ENCODE measurements around the gene NUCKS1.

NUCKS1 gene, protein sequence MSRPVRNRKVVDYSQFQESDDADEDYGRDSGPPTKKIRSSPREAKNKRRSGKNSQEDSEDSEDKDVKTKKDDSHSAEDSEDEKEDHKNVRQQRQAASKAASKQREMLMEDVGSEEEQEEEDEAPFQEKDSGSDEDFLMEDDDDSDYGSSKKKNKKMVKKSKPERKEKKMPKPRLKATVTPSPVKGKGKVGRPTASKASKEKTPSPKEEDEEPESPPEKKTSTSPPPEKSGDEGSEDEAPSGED

DNA sequence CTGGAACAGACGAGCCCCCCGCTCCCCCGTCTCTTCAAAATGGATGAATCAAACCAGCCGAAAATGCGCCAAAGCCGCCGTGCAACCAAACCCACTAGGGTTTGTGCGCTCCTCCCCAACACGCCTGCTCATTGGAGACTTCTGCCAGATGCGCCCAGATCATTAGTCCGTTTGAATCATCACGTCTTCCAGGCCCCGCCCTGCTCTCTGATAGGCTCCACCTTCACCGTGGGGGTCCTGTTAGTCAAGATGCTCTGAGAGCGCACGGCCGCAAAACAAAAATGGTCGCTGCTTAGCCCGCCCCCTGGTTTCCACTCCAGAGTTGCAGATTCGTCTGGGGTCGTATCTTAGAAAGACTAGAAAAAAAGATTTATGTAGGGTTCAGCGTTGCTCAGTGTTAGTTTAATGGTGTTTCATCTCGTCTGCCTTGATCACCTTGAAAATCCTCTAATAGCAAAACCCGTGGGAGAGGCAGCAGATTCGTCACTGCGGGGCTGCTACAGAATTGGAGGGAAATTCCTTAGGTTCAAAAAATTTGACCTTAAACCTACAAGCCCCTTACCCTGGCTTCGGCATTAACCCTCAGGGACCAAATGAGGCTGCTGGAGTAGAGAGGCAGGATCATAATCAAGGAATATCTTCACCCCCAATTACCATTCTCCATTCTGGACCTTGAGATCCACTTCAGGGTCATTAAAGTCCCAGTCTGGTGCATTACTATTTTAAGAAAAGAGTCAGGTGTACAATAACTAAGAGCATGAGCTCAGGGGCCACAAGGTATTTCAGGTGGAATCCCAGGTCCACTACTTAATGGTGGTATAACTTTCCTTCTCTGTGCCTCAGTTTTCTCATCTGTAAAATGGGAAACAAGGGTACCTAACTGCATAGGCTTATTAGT lies at the start of gene NUCKS1:
TSS of gene NUCKS1 (minus strand) at position 45 of the 898 bp plus-strand sequence. CDS start 209 bp downstream, outside the sequence.
- Mint-ChIP-seq H3K36me3 (ENCODE audit: low read depth) (peaks cover 14% of the 10 kb centered on the region), H3K4me1 (ENCODE audit: low read depth) (peaks cover 27% of the 10 kb centered on the region), H3K4me3 (peak within 1 kb of the TSS; percentile 97), H3K27me3 (ENCODE audit: low read depth) (no peaks in the 10 kb centered on the region), H3K9me3 (no peaks in the 10 kb centered on the region), H3K27ac (peak within 1 kb of the TSS; percentile 95)

DNA sequence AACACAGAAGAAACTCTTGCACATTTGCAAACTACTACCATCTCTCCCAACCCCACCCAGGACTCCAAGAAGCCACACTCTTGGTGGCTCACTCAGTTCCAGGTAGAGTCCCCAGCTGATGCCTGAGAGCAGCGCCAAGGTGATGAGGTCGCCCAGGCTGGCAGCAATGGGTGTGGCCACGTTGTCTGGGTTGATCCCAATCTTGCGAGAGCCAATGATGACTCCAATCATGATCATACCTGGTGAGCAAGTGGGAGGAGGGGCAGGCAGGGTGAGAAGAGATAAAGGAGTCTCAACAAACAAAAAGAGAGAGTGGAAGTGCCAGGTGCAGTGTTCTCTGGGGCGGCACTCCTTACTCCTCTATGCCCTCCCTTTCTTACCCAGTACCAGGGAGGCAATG lies 48.6 kb upstream of the NUCKS1 start:
- no peak overlapping the region for H3K27ac Mint-ChIP-seq
- no peaks in the 10 kb centered on the region for H3K9me3 Mint-ChIP-seq
- H3K27me3 Mint-ChIP-seq (ENCODE audit: low read depth), result no peaks in the 10 kb centered on the region
- peaks cover 14% of the 10 kb centered on the region for H3K36me3 Mint-ChIP-seq (ENCODE audit: low read depth)
- no peak overlapping the region for H3K4me3 Mint-ChIP-seq
- peaks cover 7% of the 10 kb centered on the region for H3K4me1 Mint-ChIP-seq (ENCODE audit: low read depth)

DNA sequence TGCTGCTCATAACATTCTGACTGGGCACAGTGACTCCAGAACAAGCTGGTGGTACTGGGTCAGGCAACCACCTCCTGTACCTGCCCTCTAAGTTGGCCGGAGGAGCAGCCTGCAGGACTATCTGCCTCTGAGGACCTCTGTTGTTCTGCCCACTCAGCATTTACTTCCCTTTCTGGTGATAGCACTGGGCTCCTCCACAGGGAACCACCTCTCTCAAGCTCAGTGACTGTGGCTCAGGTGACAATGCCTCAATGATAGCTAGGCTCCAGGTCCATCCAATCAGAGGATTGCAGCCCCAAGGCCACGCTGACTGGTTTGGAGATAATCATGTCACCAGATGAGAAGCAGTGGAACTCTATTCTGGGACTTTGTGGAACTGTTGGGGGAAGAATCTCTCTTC lies 47.2 kb upstream of the NUCKS1 start:
- Mint-ChIP-seq H3K27ac (no peak overlapping the region), H3K4me3 (no peak overlapping the region), H3K4me1 (ENCODE audit: low read depth) (peaks cover 7% of the 10 kb centered on the region), H3K27me3 (ENCODE audit: low read depth) (no peaks in the 10 kb centered on the region), H3K36me3 (ENCODE audit: low read depth) (peaks cover 16% of the 10 kb centered on the region), H3K9me3 (no peaks in the 10 kb centered on the region)

DNA sequence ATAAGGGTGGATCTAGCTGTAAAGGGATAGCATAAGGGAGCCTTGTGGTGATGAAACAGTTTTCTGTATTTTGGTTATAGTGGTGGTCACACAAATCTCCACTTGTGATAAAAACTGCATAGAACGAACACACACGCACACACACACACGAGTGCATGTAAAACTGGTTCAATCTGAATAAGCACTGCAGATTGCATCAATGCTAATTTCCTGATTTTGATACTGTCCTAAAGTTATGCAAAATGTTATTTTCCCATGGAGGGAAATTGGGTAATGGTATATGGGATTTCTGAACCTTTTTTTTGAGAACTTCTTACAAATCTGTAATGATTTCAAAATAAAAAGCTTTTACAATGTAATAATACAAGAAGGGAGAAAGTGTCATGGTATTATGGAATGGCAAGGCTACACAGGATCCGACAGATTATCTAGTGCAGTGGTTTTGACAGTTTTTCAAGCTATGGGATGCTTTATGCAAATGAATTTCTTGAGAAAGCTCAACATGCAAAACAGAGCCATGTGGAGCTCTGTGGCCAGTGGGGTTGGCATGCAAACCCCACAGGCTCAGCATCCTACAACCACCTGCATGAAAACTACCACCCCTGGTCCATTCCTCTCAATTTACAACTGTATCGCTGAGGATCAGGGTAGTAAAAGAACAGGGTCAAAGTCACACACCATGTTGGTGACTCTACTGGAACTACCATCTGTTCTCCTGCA lies 44.2 kb upstream of the NUCKS1 start:
- Mint-ChIP-seq H3K9me3 (no peaks in the 10 kb centered on the region), H3K4me1 (ENCODE audit: low read depth) (peaks cover 3% of the 10 kb centered on the region), H3K27ac (no peak overlapping the region), H3K27me3 (ENCODE audit: low read depth) (no peaks in the 10 kb centered on the region), H3K36me3 (ENCODE audit: low read depth) (peaks cover 23% of the 10 kb centered on the region), H3K4me3 (no peak overlapping the region)

DNA sequence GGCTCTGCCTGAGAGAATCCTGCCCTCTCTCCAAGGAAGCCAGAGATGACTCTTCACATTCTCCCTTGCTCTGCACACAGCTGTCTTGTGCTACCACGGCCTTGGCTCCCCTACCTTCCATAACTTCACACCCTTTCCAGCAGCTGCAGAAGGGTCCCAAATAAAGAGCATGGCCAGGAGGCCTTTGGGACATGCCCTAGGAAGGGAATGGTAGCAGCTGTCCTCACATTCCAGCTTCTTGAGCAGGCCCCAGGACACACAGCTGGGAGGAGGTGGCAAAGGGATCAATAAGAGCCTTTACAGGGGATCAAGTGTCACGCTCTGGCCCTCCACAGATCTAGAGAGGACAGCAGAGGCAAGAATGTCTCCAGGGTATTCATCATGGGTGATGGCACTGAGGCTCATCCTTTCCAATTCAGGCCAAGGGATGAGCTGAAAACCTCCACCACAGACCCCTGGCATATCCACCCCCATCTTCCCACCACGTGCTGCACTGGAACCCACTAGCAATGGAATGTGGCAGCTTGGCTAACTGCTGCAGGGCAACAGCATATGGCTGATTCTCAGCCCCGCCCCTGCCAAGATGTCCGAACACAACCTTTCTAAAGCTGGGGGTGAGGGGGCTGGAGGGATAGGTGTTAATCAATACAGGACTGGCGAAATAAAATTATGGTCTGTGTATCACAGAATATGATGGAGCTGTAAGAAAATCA lies 43.1 kb upstream of the NUCKS1 start:
- Mint-ChIP-seq H3K36me3 (ENCODE audit: low read depth) (peaks cover 18% of the 10 kb centered on the region), H3K27me3 (ENCODE audit: low read depth) (no peaks in the 10 kb centered on the region), H3K27ac (no peak overlapping the region), H3K4me3 (no peak overlapping the region), H3K9me3 (no peaks in the 10 kb centered on the region), H3K4me1 (ENCODE audit: low read depth) (no peaks in the 10 kb centered on the region)

DNA sequence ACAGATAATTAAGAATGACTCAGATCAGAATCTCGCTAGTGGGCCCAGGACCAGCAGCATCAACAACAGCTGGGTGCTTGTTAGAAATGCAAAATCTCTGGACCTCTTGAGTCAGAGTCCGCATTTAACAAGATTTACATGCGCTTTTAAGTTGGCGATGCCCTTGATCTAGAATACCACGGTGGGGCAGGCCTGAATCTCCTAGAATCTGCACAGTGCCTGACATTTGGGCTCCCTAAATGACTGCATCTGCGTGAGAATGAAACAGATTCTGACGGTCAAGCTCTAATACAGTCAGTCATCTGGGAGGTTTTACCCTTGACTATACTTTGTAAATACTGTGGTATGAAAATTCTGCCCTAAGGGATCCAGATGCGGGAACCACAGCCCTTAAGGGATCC lies 42.5 kb upstream of the NUCKS1 start:
- no peaks in the 10 kb centered on the region for H3K4me1 Mint-ChIP-seq (ENCODE audit: low read depth)
- H3K36me3 Mint-ChIP-seq (ENCODE audit: low read depth), result peaks cover 18% of the 10 kb centered on the region
- H3K4me3 Mint-ChIP-seq, result no peak overlapping the region

DNA sequence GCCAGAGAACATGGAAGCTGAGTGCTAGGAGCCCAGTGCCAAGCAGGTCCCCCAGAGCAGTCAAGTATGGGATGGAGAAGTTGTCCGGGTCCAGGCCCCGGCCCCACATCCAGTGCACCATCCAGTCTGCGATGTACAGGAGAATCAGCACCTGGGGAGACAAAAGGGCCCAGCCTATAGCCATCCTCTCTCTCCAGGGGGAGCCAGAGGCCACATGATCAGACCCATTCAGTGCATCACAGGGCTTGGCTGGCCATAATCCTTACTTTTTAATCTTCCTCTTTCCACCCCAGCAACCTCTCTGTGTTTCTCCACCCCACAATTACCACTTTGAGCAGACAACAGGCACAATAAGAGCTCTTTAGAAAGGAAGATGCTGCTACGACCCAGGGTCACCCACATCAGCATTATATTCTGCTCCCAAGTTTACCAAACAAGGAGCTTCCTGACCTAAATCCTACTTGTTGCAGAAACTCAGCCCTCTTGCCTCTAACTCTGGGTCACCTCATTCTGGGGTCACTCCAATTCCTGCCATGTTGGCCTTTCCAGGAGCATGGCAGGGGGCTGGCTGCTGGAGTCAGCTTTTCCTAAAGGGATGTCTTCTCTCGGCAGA lies 41.7 kb upstream of the NUCKS1 start:
- H3K27me3 Mint-ChIP-seq (ENCODE audit: low read depth), result no peaks in the 10 kb centered on the region
- no peak overlapping the region for H3K27ac Mint-ChIP-seq
- H3K9me3 Mint-ChIP-seq, result no peaks in the 10 kb centered on the region
- no peaks in the 10 kb centered on the region for H3K4me1 Mint-ChIP-seq (ENCODE audit: low read depth)
- H3K36me3 Mint-ChIP-seq (ENCODE audit: low read depth), result peaks cover 18% of the 10 kb centered on the region
- no peak overlapping the region for H3K4me3 Mint-ChIP-seq

More for the DNA sequence above, 42.5 kb upstream of the NUCKS1 start:
- H3K27ac Mint-ChIP-seq, result no peak overlapping the region
- H3K27me3 Mint-ChIP-seq (ENCODE audit: low read depth), result no peaks in the 10 kb centered on the region
- H3K9me3 Mint-ChIP-seq, result no peaks in the 10 kb centered on the region

DNA sequence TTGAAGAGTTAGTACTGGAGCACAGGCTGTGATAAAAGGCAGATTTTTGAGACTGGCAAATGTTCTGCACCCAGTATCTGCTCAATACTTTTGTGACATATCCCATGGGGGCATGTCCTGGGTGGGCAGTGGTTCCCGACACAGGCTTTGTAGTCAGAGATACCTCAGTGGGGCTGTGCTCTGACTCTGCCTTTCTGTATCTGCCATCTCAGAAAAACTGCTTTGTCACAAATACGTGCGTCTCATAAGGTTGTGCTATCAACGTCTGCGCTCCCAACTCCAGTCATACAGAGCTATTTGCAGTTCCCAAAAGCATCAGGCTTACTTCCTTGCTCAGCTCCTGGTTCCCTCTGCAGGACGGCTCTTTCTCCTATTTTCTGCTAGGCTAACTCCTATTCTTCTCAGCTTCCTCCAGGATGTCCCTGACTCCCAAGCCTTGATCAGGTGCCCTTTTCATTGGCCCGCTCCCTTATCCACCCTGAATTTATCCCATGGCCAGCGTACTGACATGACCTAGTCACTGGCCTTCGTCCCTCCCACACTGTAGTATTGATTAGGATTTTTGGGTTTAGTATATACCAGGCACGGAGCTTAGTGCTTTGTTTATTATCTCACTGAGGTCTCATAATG lies 37.4 kb upstream of the NUCKS1 start:
- Mint-ChIP-seq H3K27ac (no peak overlapping the region), H3K36me3 (ENCODE audit: low read depth) (peaks cover 12% of the 10 kb centered on the region), H3K27me3 (ENCODE audit: low read depth) (no peaks in the 10 kb centered on the region), H3K9me3 (no peaks in the 10 kb centered on the region), H3K4me3 (no peak overlapping the region), H3K4me1 (ENCODE audit: low read depth) (peaks cover 6% of the 10 kb centered on the region)

DNA sequence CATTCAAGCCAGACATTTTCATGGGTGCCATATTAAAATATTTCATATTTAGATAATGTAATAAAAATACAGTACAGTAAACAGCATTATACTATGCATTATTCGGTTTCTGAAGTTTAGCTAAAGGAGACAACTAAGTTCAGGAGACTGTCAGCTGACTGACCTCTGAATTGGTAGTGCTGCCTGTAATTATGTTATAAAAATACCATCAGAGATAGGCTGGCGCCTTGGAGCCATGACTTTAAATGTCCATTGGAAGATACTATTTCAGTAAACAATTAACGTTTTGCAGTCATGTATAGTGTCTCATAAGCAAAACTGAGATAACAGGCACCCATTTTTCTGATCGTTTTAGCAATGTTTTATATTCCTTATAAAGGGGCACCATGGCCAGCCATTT lies 36.6 kb upstream of the NUCKS1 start:
- Mint-ChIP-seq H3K36me3 (ENCODE audit: low read depth) (peaks cover 12% of the 10 kb centered on the region), H3K4me1 (ENCODE audit: low read depth) (peaks cover 6% of the 10 kb centered on the region), H3K4me3 (no peak overlapping the region), H3K27me3 (ENCODE audit: low read depth) (no peaks in the 10 kb centered on the region), H3K27ac (no peak overlapping the region), H3K9me3 (no peaks in the 10 kb centered on the region)

DNA sequence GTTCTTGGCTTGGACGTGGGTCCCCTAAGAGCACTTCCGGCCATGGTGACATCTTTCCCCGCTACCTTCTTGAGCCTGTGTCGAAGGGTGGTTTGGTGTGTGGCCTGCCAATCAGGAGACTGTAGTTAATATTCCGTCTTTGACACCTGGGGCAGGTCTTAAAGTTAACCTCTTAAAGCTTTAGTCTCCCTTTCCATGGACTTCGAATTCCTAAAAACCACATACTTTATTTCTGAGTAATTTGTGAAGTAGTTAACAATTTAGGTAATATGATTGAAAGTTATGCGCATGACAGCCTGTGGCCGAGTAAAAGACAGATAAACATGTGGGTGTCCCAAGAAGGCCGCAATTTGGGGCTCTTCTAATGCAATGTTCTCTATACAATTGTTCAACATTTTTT lies 35.5 kb upstream of the NUCKS1 start:
- peaks cover 8% of the 10 kb centered on the region for H3K4me1 Mint-ChIP-seq (ENCODE audit: low read depth)
- no peaks in the 10 kb centered on the region for H3K9me3 Mint-ChIP-seq
- no peaks in the 10 kb centered on the region for H3K27me3 Mint-ChIP-seq (ENCODE audit: low read depth)
- no peak overlapping the region for H3K4me3 Mint-ChIP-seq
- H3K27ac Mint-ChIP-seq, result no peak overlapping the region
- H3K36me3 Mint-ChIP-seq (ENCODE audit: low read depth), result peaks cover 9% of the 10 kb centered on the region

DNA sequence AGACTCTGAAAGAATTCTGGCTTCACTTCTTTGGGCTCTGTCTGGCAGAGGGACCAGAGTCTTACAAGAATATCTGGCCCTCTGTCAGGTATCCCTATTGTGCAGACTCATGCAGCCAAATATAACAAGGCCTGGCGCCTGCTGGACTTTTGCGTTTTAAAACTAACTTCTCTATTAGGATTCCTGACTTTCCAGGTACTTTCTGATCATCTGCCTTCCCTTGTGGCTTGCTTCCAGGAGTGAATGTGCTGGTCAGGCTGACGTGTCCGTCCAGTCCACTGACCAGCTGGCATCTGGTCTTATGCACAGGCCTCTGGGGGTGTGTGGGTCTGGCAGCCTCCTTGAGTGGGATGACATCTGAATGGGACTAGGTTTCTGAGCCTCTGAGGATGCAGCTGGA lies 33.9 kb upstream of the NUCKS1 start:
- H3K4me3 Mint-ChIP-seq, result no peak overlapping the region
- H3K27ac Mint-ChIP-seq, result no peak overlapping the region
- H3K36me3 Mint-ChIP-seq (ENCODE audit: low read depth), result no peaks in the 10 kb centered on the region
- no peaks in the 10 kb centered on the region for H3K27me3 Mint-ChIP-seq (ENCODE audit: low read depth)
- H3K4me1 Mint-ChIP-seq (ENCODE audit: low read depth), result peaks cover 8% of the 10 kb centered on the region
- H3K9me3 Mint-ChIP-seq, result no peaks in the 10 kb centered on the region

DNA sequence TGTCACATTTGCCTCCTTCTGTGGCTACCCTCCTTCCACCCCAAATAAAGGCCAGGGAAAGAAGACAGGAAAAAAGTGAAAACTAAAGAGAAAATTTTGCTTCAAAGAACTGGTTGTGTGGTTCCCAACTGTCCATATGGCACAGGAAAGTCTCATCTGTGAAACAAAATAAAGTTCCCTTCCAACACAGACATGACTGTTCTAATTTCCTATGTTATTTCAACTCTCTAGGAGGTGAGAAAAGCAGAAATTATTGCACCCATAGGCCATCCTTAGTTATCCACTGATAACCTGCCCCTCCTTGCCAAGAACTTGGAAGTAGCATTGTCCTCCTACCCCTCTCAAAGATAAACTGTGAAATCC lies 33.4 kb upstream of the NUCKS1 start:
- Mint-ChIP-seq H3K9me3 (no peaks in the 10 kb centered on the region), H3K27ac (no peak overlapping the region), H3K27me3 (ENCODE audit: low read depth) (no peaks in the 10 kb centered on the region), H3K4me3 (no peak overlapping the region), H3K4me1 (ENCODE audit: low read depth) (peaks cover 8% of the 10 kb centered on the region), H3K36me3 (ENCODE audit: low read depth) (no peaks in the 10 kb centered on the region)

DNA sequence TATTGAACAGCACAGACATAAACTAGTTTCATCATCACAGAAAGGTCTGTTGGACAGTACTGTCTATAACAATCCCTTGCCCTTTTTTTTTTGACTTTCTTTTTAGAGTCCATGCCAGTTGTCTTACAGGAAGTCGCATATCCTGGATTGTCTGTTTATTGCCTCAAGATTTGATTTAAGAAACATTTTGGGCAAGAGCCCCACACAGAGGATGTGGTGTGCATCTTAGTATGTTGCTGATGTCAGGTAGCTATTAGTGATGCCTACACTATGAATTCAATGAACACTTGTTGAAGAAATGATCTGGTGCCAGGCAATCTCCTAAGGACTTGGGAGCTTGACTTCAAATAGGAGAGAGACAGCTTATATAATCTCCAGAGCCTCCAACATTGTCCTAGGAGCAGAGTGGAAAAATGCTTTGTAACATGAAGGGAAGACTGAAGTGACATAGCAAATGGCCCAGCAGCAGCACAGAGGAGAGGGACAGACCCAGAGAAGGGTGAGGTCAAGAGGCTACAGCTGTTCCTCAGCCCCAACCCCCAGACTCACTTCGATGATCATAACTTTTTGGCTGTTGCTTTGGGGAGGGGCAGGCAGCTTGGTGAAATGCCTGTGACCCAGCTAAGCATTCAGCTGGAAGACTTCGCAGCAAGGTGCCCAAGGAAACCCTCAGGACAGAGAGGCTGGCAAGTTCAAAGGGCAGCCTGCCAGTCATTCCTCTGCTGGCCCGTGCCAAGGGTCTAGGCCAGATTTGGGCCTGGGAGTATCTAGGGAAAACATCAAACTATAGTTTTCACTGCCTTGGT lies 32.8 kb upstream of the NUCKS1 start:
- H3K4me3 Mint-ChIP-seq, result no peak overlapping the region
- peaks cover 11% of the 10 kb centered on the region for H3K4me1 Mint-ChIP-seq (ENCODE audit: low read depth)
- H3K27me3 Mint-ChIP-seq (ENCODE audit: low read depth), result no peaks in the 10 kb centered on the region
- H3K36me3 Mint-ChIP-seq (ENCODE audit: low read depth), result no peaks in the 10 kb centered on the region
- peak overlapping the region; percentile 85 for H3K27ac Mint-ChIP-seq
- H3K9me3 Mint-ChIP-seq, result no peaks in the 10 kb centered on the region

Measured in T-helper 1 cell treated with Interleukin-12 subunit alpha and Interleukin-12 subunit beta and Interleukin-4 antibody, amounts not matched to agents 30 μg/mL and 1 μg/mL, for 36 hours (primary cell).